K562 (cell line): ENCODE data around the gene ST6GALNAC1. TPM values are rescaled to one million over a fixed set of nuclear protein-coding genes. Genes with fewer than 3 reads are reported as not detected.

Experiments
- CLOCK ChIP-seq: fragments of 250-450 bp; sonication (Bioruptor Pico); IDR thresholded peaks from 2 replicates; pipeline ENCODE4 v1.4.0; 2020; ENCODE audit warnings: mild to moderate bottlenecking, moderate library complexity, borderline replicate concordance
- HDAC3 ChIP-seq: fragments of 450-650 bp; IDR thresholded peaks from 2 replicates; pipeline ENCODE4 v1.6.1; 2018; ENCODE audit warnings: borderline replicate concordance, mild to moderate bottlenecking, moderate library complexity; ENCODE audit not compliant: partially characterized antibody
- ILK ChIP-seq: fragments of 450-650 bp; IDR thresholded peaks from 2 replicates; pipeline ENCODE4 v1.6.1; 2016; ENCODE audit warnings: missing genetic modification characterization, low read depth, mild to moderate bottlenecking, missing compliant biosample characterization, moderate library complexity, borderline replicate concordance
- KAT7 ChIP-seq: sonication (generic); formaldehyde crosslinking; IDR thresholded peaks from 2 replicates; pipeline ENCODE4 v1.8.0; 2022; ENCODE audit warnings: missing genetic modification reagents, mild to moderate bottlenecking, borderline replicate concordance
- LARP7 ChIP-seq: fragments of 450-650 bp; IDR thresholded peaks from 2 replicates; pipeline ENCODE4 v1.6.1; 2016
- MTA2 ChIP-seq: fragments of 450-650 bp; IDR thresholded peaks from 2 replicates; pipeline ENCODE4 v1.6.1; 2016; ENCODE audit warnings: low read depth
- NUFIP1 ChIP-seq: fragments of 450-650 bp; IDR thresholded peaks from 2 replicates; pipeline ENCODE4 v1.6.1; 2018; ENCODE audit not compliant: partially characterized antibody
- PATZ1 ChIP-seq: fragments of 250-450 bp; sonication (Bioruptor Pico); IDR thresholded peaks from 2 replicates; pipeline ENCODE4 v1.5.0; 2020; ENCODE audit warnings: mild to moderate bottlenecking, borderline replicate concordance
- RBM39 ChIP-seq: fragments of 200-400 bp; formaldehyde crosslinking; optimal IDR thresholded peaks from 2 replicates; pipeline ENCODE3; 2018; ENCODE audit warnings: low read depth, low read length
- XRCC5 ChIP-seq: fragments of 200-400 bp; formaldehyde crosslinking; IDR thresholded peaks from 2 replicates; pipeline ENCODE4 v1.6.1; 2017; ENCODE audit warnings: low read depth, mild to moderate bottlenecking, low read length
- ZBTB12 ChIP-seq: fragments of 250-450 bp; sonication (Bioruptor Pico); IDR thresholded peaks from 2 replicates; pipeline ENCODE4 v1.4.0; 2020
- ZNF165 ChIP-seq: fragments of 250-450 bp; sonication (Bioruptor Pico); IDR thresholded peaks from 2 replicates; pipeline ENCODE4 v1.4.0; 2020; ENCODE audit warnings: borderline replicate concordance
- ZNF668 ChIP-seq: fragments of 250-450 bp; sonication (Bioruptor Pico); IDR thresholded peaks from 2 replicates; pipeline ENCODE4 v1.8.0; 2022; ENCODE audit warnings: mild to moderate bottlenecking, inconsistent platforms
- polyA plus RNA-seq, 8 experiments: library from polyadenylated mRNA; depleted of rRNA in 4 of 8; stranded (reverse) in 5 of 8; unstranded in 3 of 8; fragments of >200 nt; fragmentation: Nextera tagmentation in 2 of 8; fragmentation: Illumina TruSeq in 1 of 8; extraction: Ambion mirVana in 2 of 8; extraction: Trizol in 1 of 8; gene quantifications; 2 replicates each; pipeline versions ENCODE4 v1.2.1 to v1.2.3, GENCODE V29; 2011 to 2014; ENCODE audit warnings: inconsistent platforms in 1 of 8, missing spikeins in 1 of 8
- total RNA-seq, 7 experiments: library from RNA; depleted of rRNA in 6 of 7; stranded (reverse); fragments of >200 nt in 6 of 7; fragmentation: Illumina TruSeq in 2 of 7; extraction: Trizol in 2 of 7; gene quantifications; 2 replicates each; pipeline versions ENCODE4 v1.2.1 to v1.2.3, GENCODE V29; 2011 to 2021; ENCODE audit warnings: low replicate concordance in 1 of 7
- TF ChIP-seq, protein P1 (sequence below): sonication (generic); formaldehyde crosslinking; IDR thresholded peaks from 2 replicates; pipeline ENCODE4 v1.8.0; 2022; ENCODE audit warnings: mild to moderate bottlenecking, missing genetic modification reagents

ST6GALNAC1 gene
- total and polyA plus RNA-seq, 9 of the 15 experiments (the other 6 are each of a cell fraction or from before 2014, with no cell fraction given) = 20.6 to 68.4 (median 50.5) TPM

DNA sequence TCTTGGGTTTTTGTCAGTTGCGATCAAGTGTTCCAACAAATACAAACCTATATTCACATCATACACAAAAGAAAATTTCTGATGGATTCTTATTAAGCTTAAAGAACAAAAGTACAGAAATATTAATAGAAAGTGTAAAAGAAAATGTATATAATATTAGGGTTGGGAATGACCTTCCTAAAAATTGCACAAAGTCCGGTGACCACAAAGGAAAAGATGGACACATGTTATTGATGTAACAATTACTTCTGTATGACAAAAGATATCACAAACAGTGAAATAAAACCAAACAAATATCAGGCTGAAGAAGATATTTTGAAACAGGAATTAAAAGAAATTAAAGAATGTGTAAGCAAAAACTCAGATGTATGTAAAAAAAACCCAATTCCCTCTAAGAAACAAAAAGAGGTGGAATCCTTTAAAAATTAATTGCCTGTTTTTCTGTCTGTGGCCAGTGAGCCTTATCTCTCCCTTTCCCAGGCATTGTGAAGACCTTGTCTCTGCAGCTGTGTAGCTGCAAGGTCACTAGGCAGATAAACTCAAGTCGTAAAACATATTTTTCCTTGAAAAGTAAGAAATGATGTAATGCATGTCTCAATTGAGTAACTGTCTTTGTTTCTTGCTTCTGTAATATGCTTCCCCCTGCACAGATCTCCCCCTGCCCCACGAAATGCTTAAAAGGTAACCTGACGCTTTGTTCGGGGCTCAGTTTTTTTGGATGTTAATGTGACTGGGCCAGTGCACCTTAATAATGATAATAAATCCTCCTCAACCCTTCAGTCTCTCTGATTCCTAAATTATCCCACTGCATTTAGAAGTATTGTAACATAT is 2.8 kb downstream of the ST6GALNAC1 start (continued):
- TF ChIP-seq HDAC3 (peak; percentile 91), KAT7 (CRISPR knock-in tag) (no peak), ZBTB12 (CRISPR knock-in tag) (no peak), MTA2 (peak; percentile 88), PATZ1 (CRISPR knock-in tag) (peak; percentile 58; the same call in 1 of the 2 replicates), ILK (tag) (no peak), ZNF165 (CRISPR knock-in tag) (no peak), ZNF668 (CRISPR knock-in tag) (no peak), XRCC5 (no peak), LARP7 (no peak; the same call in 1 of the 2 replicates), NUFIP1 (no peak), RBM39 (no peak), CLOCK (CRISPR knock-in tag) (no peak)
- TF ChIP-seq, protein P1, sequence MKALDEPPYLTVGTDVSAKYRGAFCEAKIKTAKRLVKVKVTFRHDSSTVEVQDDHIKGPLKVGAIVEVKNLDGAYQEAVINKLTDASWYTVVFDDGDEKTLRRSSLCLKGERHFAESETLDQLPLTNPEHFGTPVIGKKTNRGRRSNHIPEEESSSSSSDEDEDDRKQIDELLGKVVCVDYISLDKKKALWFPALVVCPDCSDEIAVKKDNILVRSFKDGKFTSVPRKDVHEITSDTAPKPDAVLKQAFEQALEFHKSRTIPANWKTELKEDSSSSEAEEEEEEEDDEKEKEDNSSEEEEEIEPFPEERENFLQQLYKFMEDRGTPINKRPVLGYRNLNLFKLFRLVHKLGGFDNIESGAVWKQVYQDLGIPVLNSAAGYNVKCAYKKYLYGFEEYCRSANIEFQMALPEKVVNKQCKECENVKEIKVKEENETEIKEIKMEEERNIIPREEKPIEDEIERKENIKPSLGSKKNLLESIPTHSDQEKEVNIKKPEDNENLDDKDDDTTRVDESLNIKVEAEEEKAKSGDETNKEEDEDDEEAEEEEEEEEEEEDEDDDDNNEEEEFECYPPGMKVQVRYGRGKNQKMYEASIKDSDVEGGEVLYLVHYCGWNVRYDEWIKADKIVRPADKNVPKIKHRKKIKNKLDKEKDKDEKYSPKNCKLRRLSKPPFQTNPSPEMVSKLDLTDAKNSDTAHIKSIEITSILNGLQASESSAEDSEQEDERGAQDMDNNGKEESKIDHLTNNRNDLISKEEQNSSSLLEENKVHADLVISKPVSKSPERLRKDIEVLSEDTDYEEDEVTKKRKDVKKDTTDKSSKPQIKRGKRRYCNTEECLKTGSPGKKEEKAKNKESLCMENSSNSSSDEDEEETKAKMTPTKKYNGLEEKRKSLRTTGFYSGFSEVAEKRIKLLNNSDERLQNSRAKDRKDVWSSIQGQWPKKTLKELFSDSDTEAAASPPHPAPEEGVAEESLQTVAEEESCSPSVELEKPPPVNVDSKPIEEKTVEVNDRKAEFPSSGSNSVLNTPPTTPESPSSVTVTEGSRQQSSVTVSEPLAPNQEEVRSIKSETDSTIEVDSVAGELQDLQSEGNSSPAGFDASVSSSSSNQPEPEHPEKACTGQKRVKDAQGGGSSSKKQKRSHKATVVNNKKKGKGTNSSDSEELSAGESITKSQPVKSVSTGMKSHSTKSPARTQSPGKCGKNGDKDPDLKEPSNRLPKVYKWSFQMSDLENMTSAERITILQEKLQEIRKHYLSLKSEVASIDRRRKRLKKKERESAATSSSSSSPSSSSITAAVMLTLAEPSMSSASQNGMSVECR (CRISPR knock-in tag) = no peak
